ENCODE results near the gene CELF4.

CELF4 gene

GRCh38 chr18:37412333-37412732 lies 153.3 kb downstream of the CELF4 start:
- DNase-seq (ENCODE audit: low read depth) = no peak

DNA sequence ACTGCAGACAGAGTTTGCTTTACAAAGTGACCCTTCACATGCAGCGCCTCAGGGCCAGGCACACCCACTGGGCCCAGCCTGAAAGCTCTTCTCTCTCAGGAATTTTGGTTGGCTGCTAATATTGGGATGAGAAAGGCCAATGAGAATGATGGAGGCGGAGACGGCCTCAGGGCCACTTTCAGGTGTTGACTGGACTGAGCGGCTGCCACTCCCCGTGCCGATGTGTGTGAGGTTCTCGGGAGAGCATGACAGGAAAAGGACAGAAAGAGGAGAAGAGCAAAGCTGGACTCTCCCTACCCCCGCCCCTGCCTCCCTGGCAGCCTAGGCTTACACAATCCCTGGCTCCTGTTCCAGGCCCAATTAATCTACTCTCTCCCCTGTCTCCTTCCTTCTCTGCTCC lies 155.7 kb downstream of the CELF4 start:
- DNase-seq (ENCODE audit: low read depth) = no peak

DNA sequence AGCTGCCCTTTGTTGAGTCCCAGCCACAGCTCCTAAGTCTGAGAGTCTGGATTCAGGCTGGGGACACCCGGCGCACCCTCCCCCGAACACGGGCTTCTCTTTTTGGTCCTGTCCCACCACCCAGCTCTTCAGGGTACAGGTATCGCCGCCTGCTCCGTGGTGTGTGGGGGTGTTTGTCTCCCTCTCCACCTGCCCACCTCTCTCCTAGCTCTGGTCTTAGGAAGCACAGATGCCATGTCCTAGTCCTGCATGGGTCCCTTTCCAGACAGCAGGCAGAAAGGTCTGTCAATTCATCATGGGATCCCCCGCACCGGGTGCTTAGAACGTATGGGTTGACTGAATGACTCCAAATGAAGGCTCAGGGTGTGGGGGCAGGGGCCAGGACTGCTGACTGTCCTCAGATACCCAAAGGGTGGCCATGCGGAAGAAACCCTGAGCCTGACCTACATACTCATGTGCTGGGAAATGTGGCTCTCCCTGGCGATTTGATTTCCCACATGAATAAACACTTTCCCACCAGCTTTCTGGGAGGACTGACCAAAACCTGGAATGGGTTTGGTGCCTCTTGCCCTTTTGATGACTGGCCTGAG lies 156.8 kb downstream of the CELF4 start:
- no peak for DNase-seq (ENCODE audit: low read depth)

DNA sequence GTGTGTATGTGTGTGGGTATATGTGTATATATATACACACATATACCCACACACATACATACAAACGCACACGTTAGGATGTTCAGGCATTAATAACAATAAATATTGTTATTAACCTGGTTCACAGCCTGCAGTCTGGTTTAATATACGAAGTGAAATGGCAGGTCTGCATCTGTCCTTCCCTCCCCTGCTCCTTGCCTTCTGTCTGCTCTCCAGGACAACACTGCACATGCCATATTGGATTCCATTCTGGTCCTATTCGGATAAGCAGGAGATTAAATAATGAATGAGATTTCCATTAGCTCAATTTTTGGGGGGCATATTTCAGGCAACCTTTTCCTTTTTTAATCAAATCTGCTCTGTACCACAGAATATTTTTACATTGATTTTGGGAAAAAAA lies 158.0 kb downstream of the CELF4 start:
- no peak for DNase-seq (ENCODE audit: low read depth)

DNA sequence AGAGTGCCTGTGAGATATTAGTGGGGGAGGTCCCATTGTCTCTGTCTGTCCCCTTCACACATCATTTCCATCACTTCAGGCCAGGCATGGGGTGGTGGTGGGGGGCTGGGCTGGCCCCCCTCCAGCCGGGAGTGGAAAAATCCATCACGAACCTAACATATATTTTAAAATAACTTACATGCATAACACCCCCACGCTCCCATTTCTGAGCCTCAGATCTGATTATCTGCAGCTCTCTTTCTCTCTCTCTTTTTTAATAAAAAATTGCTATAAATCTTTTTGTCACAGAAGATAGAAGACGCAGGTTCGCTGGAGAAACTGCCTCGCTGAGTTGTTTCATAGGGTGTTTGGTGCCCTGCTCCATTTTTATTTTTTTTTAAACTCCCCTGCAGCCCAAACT lies 159.8 kb downstream of the CELF4 start:
- DNase-seq (ENCODE audit: low read depth) = no peak

DNA sequence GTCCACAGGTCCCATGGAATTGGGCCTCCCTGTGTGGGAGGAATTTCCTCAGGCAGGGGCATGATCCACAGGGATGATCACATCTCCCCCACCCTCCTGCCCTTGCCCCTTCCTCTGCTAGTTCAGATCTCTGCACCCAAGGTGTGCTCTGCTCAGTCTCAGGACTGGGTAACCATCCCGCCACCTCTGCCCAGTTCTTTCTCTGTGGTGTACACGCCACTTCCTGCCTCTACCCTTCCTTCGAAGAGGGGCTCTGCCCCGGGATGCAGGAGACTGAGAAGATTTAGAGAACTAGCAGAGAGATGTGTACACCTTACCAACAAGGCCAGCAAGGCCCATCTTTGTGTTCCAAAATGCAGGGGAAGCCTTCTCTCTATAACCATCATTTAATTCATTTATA lies 160.4 kb downstream of the CELF4 start:
- DNase-seq (ENCODE audit: low read depth) = no peak

- no peak for DNase-seq (ENCODE audit: low read depth)
Measured at GRCh38 chr18:37403788-37404187, 161.8 kb downstream of the CELF4 start.

- DNase-seq (ENCODE audit: low read depth) = no peak
Measured at GRCh38 chr18:37403100-37403781, 162.4 kb downstream of the CELF4 start.

- DNase-seq (ENCODE audit: low read depth) = no peak
Measured at GRCh38 chr18:37402735-37403099, 162.9 kb downstream of the CELF4 start.

GRCh38 chr18:37400802-37401201 lies 164.8 kb downstream of the CELF4 start:
- no peak for DNase-seq (ENCODE audit: low read depth)

- DNase-seq (ENCODE audit: low read depth) = no peak
Measured at GRCh38 chr18:37398248-37398920, 167.2 kb downstream of the CELF4 start.

DNA sequence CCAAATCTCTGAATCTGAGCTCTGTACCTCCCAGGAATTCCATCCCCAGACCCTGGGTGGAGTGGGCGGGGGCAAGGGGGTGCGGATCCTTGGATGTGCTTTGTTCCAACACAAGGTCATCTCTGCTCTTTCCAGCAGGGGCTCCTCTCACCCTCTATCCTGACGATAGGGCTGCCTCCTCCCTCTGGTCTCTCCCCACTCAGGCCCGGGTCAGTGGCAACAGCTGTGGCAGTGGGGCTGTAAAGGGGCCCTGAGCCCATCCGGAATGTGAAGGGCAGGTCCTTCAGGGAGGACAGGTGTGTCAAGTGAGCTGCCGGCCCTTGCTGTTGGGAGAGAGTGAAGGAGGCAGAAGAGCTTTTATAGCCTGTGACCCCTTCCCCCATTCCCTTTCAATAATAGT lies 167.8 kb downstream of the CELF4 start:
- no peak for DNase-seq (ENCODE audit: low read depth)

- no peak for DNase-seq (ENCODE audit: low read depth)
Measured at GRCh38 chr18:37396971-37397720, 168.5 kb downstream of the CELF4 start.

DNA sequence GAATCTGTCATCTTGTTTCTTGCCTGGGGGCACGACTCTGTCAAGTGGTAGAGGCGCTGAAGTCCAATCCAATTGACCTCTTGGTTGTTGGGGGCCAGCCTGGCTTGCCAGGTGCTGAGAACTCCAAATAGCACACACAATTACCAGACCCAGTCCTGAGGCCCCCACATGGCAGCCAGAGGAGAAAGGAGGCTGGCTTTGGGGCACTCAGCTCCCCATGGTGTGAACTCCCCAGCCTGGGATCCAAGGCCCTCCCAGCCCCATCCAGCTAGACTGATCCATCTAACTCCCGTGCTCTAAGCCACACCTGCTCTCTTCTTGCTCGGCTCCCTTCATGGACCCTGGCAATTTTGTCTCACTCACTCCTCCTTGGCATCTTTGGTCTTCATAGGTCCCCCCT lies 170.0 kb downstream of the CELF4 start:
- DNase-seq (ENCODE audit: low read depth) = no peak

DNA sequence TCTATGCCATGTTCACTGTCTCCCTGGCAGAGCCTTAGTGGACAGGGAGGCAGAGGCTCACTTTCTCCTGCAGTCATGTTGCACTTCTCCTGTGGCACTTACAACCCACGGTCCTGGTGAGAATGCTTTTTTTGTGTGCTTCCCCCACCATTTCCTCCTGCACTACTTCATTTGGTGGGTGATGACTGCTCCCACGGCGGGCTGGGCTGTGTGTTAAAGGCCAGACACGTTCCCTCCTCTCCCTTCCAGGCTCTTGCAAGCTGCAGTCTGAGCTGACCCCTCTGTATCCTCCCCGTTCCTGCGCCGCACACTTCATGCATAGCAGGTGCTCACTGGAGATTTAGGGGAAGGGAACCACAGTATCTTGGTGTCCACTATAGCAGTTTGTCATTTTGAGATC lies 170.5 kb downstream of the CELF4 start:
- DNase-seq (ENCODE audit: low read depth) = no peak

DNA sequence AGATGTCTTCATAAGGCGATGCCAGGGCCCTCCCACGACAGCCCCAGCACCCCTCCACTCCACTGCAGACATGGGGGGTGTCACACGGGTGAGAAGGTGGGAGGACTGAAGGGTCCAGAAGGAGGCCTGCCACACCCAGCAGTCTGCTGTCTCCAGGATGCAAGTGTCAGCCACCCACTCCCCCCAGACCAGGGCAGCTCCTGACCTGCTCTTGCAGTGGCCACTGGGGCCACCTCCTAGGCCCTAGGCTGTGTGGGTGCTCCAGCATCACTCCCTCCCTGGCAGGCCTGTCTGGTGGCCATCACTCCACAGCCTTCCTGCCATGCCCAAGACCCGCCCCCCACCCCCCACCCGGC lies 171.0 kb downstream of the CELF4 start:
- no peak for DNase-seq (ENCODE audit: low read depth)

GRCh38 chr18:37393945-37394609 lies 171.5 kb downstream of the CELF4 start:
- no peak for DNase-seq (ENCODE audit: low read depth)

- no peak for DNase-seq (ENCODE audit: low read depth)
Measured at GRCh38 chr18:37393221-37393827, 172.3 kb downstream of the CELF4 start.

- no peak for DNase-seq (ENCODE audit: low read depth)
Measured at GRCh38 chr18:37392648-37393047, 172.9 kb downstream of the CELF4 start.

DNA sequence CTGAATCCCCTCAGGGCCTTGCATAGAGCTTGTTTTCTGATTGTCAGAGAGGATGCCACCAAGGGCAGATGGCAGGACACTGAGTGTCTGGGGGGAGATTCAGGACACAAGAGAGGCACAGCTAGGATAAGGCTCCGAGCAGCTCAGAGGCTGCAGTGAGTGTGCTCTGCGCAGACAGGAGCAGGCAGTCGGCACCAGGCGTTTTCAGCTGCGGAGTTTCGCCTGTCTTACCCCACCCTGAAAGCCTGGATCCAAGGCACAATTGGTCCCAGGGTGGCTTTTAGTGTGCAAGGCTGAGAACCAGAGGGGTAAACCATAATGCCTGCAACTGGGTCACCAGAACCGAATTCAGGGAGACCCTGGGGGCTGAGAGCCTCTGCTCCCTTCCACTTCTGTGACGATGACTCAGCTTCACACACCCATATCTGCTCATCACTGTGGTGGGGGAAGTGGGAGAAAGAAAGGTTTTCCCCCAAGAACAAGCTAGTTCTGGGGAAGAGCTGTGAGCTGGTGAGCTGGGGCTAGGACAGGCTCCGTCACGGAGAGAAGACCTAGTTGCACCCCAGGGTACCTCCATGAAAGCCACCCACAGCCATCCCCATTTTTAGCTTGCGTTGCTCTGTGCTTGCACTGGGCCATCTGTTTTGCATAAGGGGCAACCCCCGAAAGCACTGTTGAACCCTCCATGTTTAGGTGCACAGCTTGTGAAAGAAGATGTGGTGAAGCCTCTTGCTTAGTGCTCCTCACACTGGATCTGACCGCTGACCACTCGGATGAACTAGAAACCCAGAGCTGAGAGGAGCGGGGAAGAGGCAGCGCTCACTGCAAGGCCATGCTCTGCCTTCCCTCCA lies 173.7 kb downstream of the CELF4 start:
- no peak for DNase-seq (ENCODE audit: low read depth)

GRCh38 chr18:37391156-37391555 lies 174.4 kb downstream of the CELF4 start:
- DNase-seq (ENCODE audit: low read depth) = no peak
